Stimulated activated CD8-positive, alpha-beta memory T cell treated with anti-CD3 and anti-CD28 coated beads, Interleukin-15, amount 100 ng/mL, for 24 hours (primary cell): ENCODE measurements around the gene KCNJ3.

ENCODE experiments used
- DNase-seq: peaks from one replicate; pipeline ENCODE4 v3.0.0-alpha.2; 2020; ENCODE audit warnings: low read depth

Gene KCNJ3

DNA sequence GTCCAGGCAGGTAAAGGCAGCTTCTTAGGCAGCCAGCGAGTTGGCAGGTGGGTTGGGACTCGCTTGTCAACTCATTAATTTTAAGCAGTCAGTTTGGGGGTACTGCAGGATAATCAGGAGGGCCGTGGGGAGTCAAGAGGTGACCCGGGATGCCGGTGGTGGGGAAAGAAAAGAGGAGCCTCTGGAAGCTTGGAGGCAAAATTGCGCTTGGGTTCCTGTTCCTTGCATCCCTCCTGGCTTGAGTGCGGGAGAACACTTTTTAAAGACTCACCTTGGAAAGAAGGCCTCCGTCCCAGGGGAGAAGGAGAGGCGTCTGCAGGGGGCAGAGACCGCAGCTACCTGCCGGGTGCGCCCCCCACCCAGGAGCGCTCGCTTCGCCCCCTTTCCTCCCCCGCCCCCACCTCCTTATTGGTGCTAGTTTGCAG lies at the start of gene KCNJ3:
Gene KCNJ3, plus strand, starts transcription at position 400 of the 425 bp plus-strand sequence. CDS start 81 bp downstream, outside the sequence.
- no peak for DNase-seq

- DNase-seq, result no peak
These were observed 43.0 kb upstream of the KCNJ3 start for GRCh38 chr2:154655499-154655898.

DNA sequence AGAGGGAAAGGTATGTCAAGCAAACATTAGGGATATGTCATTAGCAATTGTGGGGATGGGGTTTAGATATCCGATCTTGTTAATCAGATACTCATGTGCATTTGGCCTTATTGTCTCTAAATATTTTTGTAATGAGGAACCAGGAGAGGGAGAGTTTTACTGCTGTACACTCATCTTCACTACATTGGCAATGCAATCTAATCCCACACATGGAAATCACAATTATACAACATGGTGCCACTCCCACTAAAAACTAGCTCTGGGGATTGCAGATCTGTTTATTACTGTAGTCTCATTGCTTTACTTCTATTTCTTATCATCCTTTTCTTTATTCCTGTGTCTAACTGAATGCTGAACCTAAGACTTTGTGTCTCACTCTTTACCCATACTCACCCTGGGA lies 39.6 kb upstream of the KCNJ3 start:
- no peak for DNase-seq

DNA sequence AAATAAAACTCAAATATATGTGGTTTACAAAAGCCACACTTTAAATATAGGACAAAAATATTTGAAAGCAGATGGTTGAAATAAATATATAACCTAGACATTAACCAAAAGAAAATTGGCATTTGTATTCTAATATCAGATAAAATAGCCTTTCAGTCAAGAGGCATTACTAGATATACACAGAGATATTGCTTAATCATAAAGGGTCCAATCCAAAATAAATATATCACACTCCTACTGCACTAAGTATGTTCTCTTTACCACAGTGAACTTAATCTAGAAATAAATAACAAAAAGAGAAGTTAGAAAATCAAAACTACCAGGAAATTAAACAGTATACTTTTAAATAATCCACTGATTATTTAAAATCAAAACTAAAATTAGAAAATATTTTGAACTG lies 34.2 kb upstream of the KCNJ3 start:
- no peak for DNase-seq

DNA sequence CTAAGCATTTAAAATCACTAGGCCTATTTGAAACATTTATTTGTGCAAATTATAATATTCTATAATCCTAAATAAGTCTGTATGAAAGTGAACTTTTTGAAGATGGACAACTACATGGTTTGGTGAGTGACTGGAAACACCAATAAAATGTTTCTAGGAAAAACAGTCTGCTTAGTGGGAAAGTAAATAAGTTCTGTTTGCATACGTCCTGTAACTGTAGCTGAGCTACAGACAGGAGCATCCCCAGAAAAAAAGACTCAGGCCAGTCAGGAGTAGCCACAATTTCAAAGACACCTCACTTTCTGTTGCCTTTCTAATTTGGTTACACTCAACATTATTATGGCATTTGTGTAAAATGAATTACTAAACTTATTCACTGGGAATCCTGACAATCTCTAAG lies 28.4 kb upstream of the KCNJ3 start:
- no peak for DNase-seq

DNA sequence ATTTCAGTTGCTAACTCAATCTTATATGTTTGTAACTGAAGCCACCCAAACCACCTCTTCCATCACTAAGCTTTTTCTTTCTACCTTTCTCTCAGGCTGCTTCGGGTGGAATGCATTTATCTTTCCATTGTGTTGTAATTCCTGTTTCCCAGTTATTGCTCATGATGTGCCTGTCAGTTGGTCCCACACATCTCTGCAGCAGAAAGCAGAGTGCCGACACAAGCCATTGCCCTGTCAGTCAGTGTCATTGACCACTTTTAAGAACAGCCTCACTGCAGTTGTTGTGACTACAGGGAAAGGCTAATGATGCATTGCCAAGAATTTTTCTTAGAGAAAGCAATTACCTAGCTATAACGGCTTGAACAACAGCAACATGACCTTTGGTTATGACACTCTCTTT lies 24.8 kb upstream of the KCNJ3 start:
- no peak for DNase-seq

DNA sequence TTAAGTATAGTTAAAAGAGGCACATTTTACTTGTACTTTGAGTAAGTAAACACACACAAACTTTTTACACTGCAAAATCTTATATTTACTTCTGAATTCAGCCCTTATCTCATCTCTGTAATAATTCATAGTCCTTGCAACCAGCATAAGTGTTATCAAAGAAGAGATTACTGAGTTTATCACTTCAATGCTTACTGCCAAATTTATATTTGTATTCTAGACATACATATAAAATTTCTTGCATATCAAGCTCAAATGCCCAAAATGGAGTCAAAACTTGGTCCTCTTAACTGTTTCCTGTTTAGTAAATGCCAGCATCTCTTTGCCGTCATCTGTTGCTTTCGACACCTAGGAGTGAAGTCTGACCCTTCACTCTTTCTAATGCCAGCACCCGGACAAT lies 21.1 kb upstream of the KCNJ3 start:
- no peak for DNase-seq

- no peak for DNase-seq
These were observed 16.8 kb upstream of the KCNJ3 start for GRCh38 chr2:154681741-154682140.

DNA sequence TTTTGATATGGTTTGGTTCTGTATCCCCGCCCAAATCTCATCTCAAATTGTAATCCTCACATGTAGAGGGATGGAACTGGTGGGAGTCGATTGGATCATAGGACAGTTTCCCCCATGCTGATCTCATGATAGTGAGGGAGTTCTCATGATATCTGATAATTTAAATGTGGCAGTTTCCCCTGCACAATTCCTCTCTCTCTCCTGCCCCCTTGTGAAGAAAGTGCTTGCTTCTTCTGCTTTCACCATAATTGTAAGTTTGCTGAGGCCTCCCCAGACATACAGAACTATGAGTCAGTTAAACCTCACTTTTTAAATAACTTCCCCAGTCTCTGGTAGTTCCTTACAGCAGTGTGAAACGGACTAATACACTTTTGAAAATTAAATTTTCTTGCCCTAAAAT lies 12.3 kb upstream of the KCNJ3 start:
- DNase-seq, result no peak

GRCh38 chr2:154688373-154688772 lies 10.1 kb upstream of the KCNJ3 start:
- no peak for DNase-seq

GRCh38 chr2:154689158-154689557 lies 9.3 kb upstream of the KCNJ3 start:
- DNase-seq, result no peak

DNA sequence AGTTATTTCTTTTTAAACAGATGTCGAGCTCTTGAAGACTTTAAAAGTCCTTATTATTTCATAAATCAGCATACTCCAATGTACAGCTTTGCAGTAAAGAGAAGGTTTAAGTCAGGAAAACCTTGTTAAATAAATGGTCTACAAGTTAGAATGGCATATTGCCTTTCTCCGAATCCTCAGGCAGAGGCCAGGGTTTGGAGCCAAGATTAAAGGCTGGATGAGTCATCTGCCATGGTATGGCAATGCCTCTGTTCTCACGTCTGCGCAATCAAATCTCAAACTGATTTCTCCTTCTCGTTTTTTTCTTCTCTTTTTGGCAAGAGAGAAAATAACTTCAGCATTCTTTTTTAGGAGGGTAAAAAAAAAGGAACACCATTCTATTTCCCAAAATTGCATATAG lies 5.6 kb upstream of the KCNJ3 start:
- DNase-seq, result no peak

GRCh38 chr2:154693741-154694340 lies 4.7 kb upstream of the KCNJ3 start:
- no peak for DNase-seq

GRCh38 chr2:154694881-154695280 lies 3.6 kb upstream of the KCNJ3 start:
- no peak for DNase-seq

GRCh38 chr2:154696369-154696768 lies 2.1 kb upstream of the KCNJ3 start:
- DNase-seq, result no peak

DNA sequence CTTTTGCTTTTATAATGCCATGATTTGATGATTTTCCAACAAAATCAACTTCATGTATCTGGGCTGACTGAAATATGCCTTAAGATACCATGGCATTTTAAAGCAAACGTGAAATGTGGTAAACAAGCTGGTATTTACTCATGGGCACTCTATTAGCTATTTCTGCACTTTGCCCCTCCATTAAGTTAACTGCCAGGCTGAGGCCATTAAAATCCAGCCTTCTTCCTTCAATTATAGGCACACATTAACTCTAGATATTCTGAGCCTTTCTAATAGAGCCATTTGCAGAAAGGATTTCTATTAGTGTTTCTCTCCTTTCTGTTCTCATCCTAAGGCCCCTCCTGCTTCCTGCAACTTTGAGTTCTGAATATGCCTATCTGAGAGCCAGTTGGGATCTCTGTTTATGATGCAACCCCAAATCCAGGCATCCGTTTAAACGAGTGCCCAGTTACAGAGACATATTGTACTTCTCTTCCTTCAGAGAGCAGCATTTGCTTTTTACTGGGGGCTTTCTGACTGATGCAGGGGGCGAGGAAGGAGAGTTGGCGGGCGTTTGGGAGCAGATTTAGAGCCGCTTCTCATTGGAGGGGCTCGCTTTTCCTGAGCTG lies 1.6 kb upstream of the KCNJ3 start:
- no peak for DNase-seq

DNA sequence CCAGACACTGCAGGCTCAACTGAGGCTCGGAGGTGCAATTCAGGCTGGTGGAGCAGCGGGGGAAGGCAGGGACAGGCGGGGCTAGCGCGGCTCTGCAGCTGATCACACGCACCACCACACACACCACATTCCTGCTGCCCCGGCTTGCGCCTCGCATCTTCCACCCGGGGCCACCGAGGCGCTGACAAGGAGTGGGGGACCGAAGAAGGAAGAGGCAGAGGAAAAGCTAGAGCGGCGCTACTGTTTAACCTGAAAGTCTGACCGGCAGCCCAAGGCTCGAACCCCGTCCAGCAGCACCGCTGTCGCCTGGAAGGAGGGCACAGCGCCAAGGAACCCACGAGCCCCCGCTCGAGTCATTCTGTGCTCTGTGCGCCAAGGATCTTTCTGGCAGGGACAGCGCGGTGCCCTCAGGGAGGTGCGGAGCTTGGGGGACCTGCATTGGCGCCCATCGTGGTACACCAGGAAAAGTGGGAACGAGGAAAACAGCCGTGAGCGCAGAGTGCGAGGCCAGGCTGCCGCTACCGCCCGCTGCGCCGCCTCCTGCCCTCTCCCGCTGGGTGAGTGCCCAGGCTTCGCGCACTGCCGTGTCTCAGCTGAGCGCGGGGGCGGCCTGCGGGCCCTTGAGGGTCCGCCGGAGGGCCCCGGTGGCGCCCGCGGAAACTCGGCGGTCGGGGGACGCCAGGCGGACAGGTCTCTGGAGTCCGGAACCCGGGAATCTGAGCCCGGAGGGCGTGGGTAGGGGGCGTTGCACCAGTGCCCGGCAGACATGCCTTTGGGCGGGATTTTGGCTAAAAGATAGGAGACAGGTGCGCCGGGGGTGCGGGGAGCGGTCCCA lies 860 bp upstream of the KCNJ3 start:
- DNase-seq, result no peak

GRCh38 chr2:154698721-154699574 lies 453 bp downstream of the KCNJ3 start:
- no peak for DNase-seq

- DNase-seq, result no peak
These were observed 1.1 kb downstream of the KCNJ3 start for GRCh38 chr2:154699575-154699930.

- DNase-seq, result no peak
These were observed 1.6 kb downstream of the KCNJ3 start for GRCh38 chr2:154700136-154700535.

DNA sequence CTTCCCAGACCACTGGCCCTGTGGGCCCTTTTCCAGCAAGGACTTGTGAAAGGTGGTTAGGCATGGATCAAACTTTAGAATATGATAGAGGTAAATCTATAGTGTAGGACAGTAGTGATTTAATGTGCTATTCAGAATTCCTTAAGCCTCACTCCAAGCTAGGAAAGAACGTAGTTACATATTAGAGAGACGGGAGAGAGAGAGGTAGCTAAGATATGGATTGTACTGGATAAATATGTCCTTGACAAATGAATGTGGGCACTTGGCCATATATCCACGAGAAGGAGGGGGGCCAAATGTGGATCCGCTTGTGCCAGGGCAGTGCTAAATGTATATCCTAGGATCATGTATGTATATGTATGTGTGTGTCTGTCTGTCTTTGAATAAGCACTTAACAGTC lies 6.5 kb downstream of the KCNJ3 start:
- DNase-seq, result no peak

DNA sequence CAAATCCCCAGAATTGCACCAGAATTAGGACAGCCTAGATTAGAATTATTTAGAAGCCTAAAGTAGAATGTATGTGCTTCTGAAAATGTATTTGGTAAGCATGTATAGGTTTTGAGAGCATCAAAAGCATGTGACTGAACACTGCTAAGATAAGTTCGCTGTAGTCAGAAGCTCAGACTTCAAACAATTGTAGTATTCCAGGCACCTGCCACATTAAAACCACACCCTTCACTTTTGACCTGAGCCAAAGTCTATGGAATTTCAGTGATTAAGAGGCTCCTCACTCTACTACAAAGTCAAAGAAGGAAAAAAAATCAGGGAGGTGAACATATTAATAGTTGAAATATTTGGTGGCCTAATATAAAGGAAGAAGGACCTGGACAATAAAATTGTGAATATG lies 8.2 kb downstream of the KCNJ3 start:
- DNase-seq, result no peak
